Stimulated activated CD4-positive, alpha-beta T cell treated with anti-CD3 and anti-CD28 coated beads, Interleukin-12 subunit alpha, Interleukin-12 subunit beta, amount 100 ng/mL, for 24 hours (primary cell): Measurements from ENCODE around the gene CLIC6.

Experiments
- DNase-seq, 2 experiments: peaks; one replicate each; pipeline ENCODE4 v3.0.0-alpha.2; 2020; ENCODE audit warnings: low read depth in 2 of 2

The CLIC6 gene

GRCh38 chr21:34668803-34669148, at the start of gene CLIC6:
TSS of gene CLIC6 (plus strand) at chr21:34668994. CDS start at chr21:34669389, 395 bp downstream.
- no peak for DNase-seq

GRCh38 chr21:34619841-34620665, 48.7 kb upstream of the CLIC6 start:
- DNase-seq: no peak

GRCh38 chr21:34621434-34622350, 47.1 kb upstream of the CLIC6 start:
- DNase-seq: no peak

- no peak for DNase-seq
Measured at GRCh38 chr21:34623516-34623915, 45.3 kb upstream of the CLIC6 start.

- no peak for DNase-seq
Measured at GRCh38 chr21:34625030-34625593, 43.7 kb upstream of the CLIC6 start.

GRCh38 chr21:34626131-34626530, 42.7 kb upstream of the CLIC6 start:
- no peak for DNase-seq

GRCh38 chr21:34630536-34631143, 38.2 kb upstream of the CLIC6 start:
- no peak for DNase-seq

GRCh38 chr21:34632498-34632897, 36.3 kb upstream of the CLIC6 start:
- no peak for DNase-seq

GRCh38 chr21:34635307-34635706, 33.5 kb upstream of the CLIC6 start:
- peak in 1 of 2 experiments; percentile 18 for DNase-seq

GRCh38 chr21:34636961-34637360, 31.8 kb upstream of the CLIC6 start:
- no peak for DNase-seq

GRCh38 chr21:34639250-34639649, 29.5 kb upstream of the CLIC6 start:
- DNase-seq: no peak

GRCh38 chr21:34639882-34640788, 28.7 kb upstream of the CLIC6 start:
- DNase-seq: peak in 1 of 2 experiments; percentile 11

GRCh38 chr21:34640858-34641257, 27.9 kb upstream of the CLIC6 start:
- no peak for DNase-seq

- DNase-seq: no peak
Measured at GRCh38 chr21:34642211-34643075, 26.4 kb upstream of the CLIC6 start.

GRCh38 chr21:34644825-34645224, 24.0 kb upstream of the CLIC6 start:
- no peak for DNase-seq

- no peak for DNase-seq
Measured at GRCh38 chr21:34647555-34647954, 21.2 kb upstream of the CLIC6 start.

- DNase-seq: no peak
Measured at GRCh38 chr21:34648739-34649297, 20.0 kb upstream of the CLIC6 start.

- no peak for DNase-seq
Measured at GRCh38 chr21:34649400-34649799, 19.4 kb upstream of the CLIC6 start.

GRCh38 chr21:34650861-34651431, 17.8 kb upstream of the CLIC6 start:
- no peak for DNase-seq
